CD4-positive, alpha-beta T cell (primary cell): ENCODE results near the gene HIP1. TPM values are rescaled to one million over a fixed set of nuclear protein-coding genes. Genes with fewer than 3 reads are reported as not detected.

ENCODE experiments used
- ATAC-seq: fragments of 200-7000 bp; cut with Tn5 transposase; one replicate; pipeline ENCODE4 v1.10.0; 2022; ENCODE audit warnings: mild to moderate bottlenecking; ENCODE audit not compliant: poor library complexity
- CTCF ChIA-PET: fragments of 350-600 bp; sonication (Branson Sonifier 250); formaldehyde crosslinking; loops from one replicate; lab custom pipeline; 2021; ENCODE audit warnings: antibody characterized with exemption, inconsistent platforms; lab: Charles Lee
- POLR2A ChIA-PET: fragments of 350-600 bp; sonication (Branson Sonifier 250); formaldehyde crosslinking; loops from one replicate; lab custom pipeline; 2021; ENCODE audit warnings: antibody characterized with exemption, inconsistent platforms; lab: Charles Lee
- DNase-seq, 14 experiments: peaks; one replicate each; pipeline ENCODE4 v3.0.0-alpha.2; 2013 to 2020; ENCODE audit warnings: mixed read lengths in 2 of 14
- H3K27ac ChIP-seq, 2 donors: one replicate each; pipeline versions ENCODE4 v1.5.1 to v1.7.0; 2013; ENCODE audit warnings: low read length in 2 of 2, low read depth in 1 of 2, mild to moderate bottlenecking in 1 of 2
- H3K27me3 ChIP-seq, 2 experiments: 1 replicate in 1 of 2; 2 replicates in 1 of 2; pipeline versions ENCODE4 v1.6.1 to v1.7.0; 2013; ENCODE audit warnings: low read length in 2 of 2, control low read depth in 1 of 2, mild to moderate bottlenecking in 1 of 2, moderate library complexity in 1 of 2; ENCODE audit not compliant: insufficient read depth in 2 of 2, control insufficient read depth in 1 of 2
- H3K36me3 ChIP-seq: one replicate; pipeline ENCODE4 v1.6.1; 2013; ENCODE audit warnings: low read length, control low read depth; ENCODE audit not compliant: insufficient read depth
- H3K4me1 ChIP-seq: one replicate; pipeline ENCODE4 v1.6.1; 2013; ENCODE audit warnings: low read length, control low read depth; ENCODE audit not compliant: insufficient read depth
- H3K4me3 ChIP-seq: one replicate; pipeline ENCODE4 v1.5.1; 2013; ENCODE audit warnings: mild to moderate bottlenecking, low read length, moderate library complexity
- H3K9me3 ChIP-seq, 2 experiments: 1 replicate in 1 of 2; 2 replicates in 1 of 2; pipeline versions ENCODE4 v1.6.1 to v1.7.0; 2013; ENCODE audit warnings: low read length in 2 of 2, mild to moderate bottlenecking in 2 of 2, control low read depth in 1 of 2, moderate library complexity in 1 of 2; ENCODE audit not compliant: control insufficient read depth in 1 of 2, insufficient read depth in 1 of 2
- H3K27ac Mint-ChIP-seq: one replicate; pipeline ENCODE4 v1.8.0; 2020; ENCODE audit warnings: mixed read lengths
- H3K27me3 Mint-ChIP-seq: one replicate; pipeline ENCODE4 v1.8.0; 2021; ENCODE audit warnings: mixed read lengths
- H3K36me3 Mint-ChIP-seq: one replicate; pipeline ENCODE4 v1.8.0; 2021; ENCODE audit warnings: low read depth, mixed read lengths
- H3K4me1 Mint-ChIP-seq: one replicate; pipeline ENCODE4 v1.8.0; 2021; ENCODE audit warnings: low read depth, mixed read lengths
- H3K4me3 Mint-ChIP-seq: one replicate; pipeline ENCODE4 v1.8.0; 2020; ENCODE audit warnings: mild to moderate bottlenecking, mixed read lengths
- H3K9me3 Mint-ChIP-seq: one replicate; pipeline ENCODE4 v1.8.0; 2020; ENCODE audit warnings: mixed read lengths
- CTCF ChIP-seq: fragments of 200-600 bp; IDR thresholded peaks from one replicate; pipeline ENCODE4 v1.8.0; 2022; ENCODE audit warnings: antibody characterized with exemption, mild to moderate bottlenecking
- intact Hi-C, 2 experiments: fragments of 100-400 bp; cut with DNase I in 1 of 2; cut with micrococcal nuclease in 1 of 2; formaldehyde crosslinking; loops; one replicate each; pipeline versions ENCODE4 v1.15.1 to v1.9.0; 2023 to 2025; cut with DNase I, micrococcal nuclease
- total RNA-seq, 174 experiments: library from RNA in 2 of 174; stranded (reverse) in 2 of 174; gene quantifications; one replicate each; pipeline ENCODE4 v1.2.3 and lab custom pipeline; 2021 to 2026

The HIP1 gene
- total RNA-seq, 2 experiments from 2014 or later: 1.5 to 1.7 TPM

GRCh38 chr7:75679060-75679459, 59.7 kb downstream of the HIP1 start:
- H3K36me3 Mint-ChIP-seq: no peaks in the 10 kb centered on the region

GRCh38 chr7:75669579-75669978, 69.2 kb downstream of the HIP1 start:
- H3K27me3 ChIP-seq: no peaks in the 10 kb centered on the region
- Mint-ChIP-seq H3K27ac (no peak overlapping the region), H3K4me1 (no peaks in the 10 kb centered on the region), H3K36me3 (no peaks in the 10 kb centered on the region), H3K9me3 (no peaks in the 10 kb centered on the region), H3K4me3 (no peak overlapping the region), H3K27me3 (no peaks in the 10 kb centered on the region)
- H3K9me3 ChIP-seq: no peaks in the 10 kb centered on the region
- no peak for TF ChIP-seq CTCF
- no peak overlapping the region for H3K27ac ChIP-seq
- ChIA-PET CTCF (no interaction called here), POLR2A (no interaction called here)
- H3K4me3 ChIP-seq: no peak overlapping the region
- DNase-seq: no peak
- H3K4me1 ChIP-seq: no peaks in the 10 kb centered on the region
- H3K36me3 ChIP-seq: no peaks in the 10 kb centered on the region
- intact Hi-C loops: no loop called here
- no peak for ATAC-seq

More at GRCh38 chr7:75679060-75679459, 59.7 kb downstream of the HIP1 start:
- H3K27ac ChIP-seq: no peak overlapping the region
- H3K27me3 ChIP-seq: no peaks in the 10 kb centered on the region
- Mint-ChIP-seq H3K27ac (no peak overlapping the region), H3K27me3 (no peaks in the 10 kb centered on the region), H3K4me3 (no peak overlapping the region), H3K4me1 (no peaks in the 10 kb centered on the region), H3K9me3 (peaks cover 11% of the 10 kb centered on the region)
- no peak overlapping the region for H3K4me3 ChIP-seq
- no peaks in the 10 kb centered on the region for H3K36me3 ChIP-seq
- no peak for TF ChIP-seq CTCF
- no peaks in the 10 kb centered on the region for H3K4me1 ChIP-seq
- ChIA-PET CTCF (no interaction called here), POLR2A (no interaction called here)
- intact Hi-C loops: loop anchor here in 1 of 2 experiments (10.0 kb wide), 1 partner anchor 426 kb away; no protein-coding TSS in a partner anchor
- no peak for ATAC-seq
- peaks cover 0 to 3% of the 10 kb centered on the region in 2 experiments for H3K9me3 ChIP-seq
- DNase-seq: no peak

DNA sequence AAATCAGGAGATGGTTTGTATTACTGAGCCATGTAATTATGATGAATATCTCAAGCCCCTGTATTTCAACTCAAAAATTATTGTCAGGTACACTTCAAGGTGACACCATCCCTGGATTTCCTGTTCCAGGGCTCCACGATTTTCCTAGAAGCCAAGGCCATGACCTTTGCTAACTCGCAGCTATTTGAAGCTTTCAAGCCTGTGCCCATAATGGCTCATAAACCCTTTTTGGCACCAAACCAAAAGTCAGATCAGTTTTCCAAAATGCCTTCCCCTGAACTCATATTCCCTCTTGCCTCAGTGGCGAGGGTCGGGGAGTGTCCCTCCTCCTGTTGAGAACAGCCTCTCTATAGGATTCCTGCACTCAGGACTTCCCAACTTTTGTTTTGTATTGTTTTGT, 70.8 kb downstream of the HIP1 start:
- Histone ChIP-seq H3K27me3 (no peaks in the 10 kb centered on the region), H3K27ac (no peak overlapping the region), H3K36me3 (no peaks in the 10 kb centered on the region), H3K9me3 (no peaks in the 10 kb centered on the region), H3K4me3 (no peak overlapping the region), H3K4me1 (no peaks in the 10 kb centered on the region)
- Mint-ChIP-seq H3K4me3 (no peak overlapping the region), H3K36me3 (no peaks in the 10 kb centered on the region), H3K27ac (no peak overlapping the region), H3K27me3 (no peaks in the 10 kb centered on the region), H3K4me1 (no peaks in the 10 kb centered on the region), H3K9me3 (no peaks in the 10 kb centered on the region)
- DNase-seq (no peak), ATAC-seq (no peak)
- POLR2A ChIA-PET: no interaction called here
- intact Hi-C loops: no loop called here
- CTCF ChIA-PET: no interaction called here
- TF ChIP-seq CTCF: no peak
